Fibroblast of peridontal ligament (primary cell): ENCODE data around the gene ABCB4.

Experiments
- DNase-seq: peaks from one replicate; pipeline ENCODE4 v3.0.0-alpha.2; 2010; ENCODE audit errors: extremely low read depth

ABCB4 gene

GRCh38 chr7:87475359-87476178, at the start of gene ABCB4:
ABCB4 (minus strand) TSS chr7:87475680; CDS start chr7:87475465, 215 bp downstream.
- DNase-seq: no peak

- no peak for DNase-seq
Measured at GRCh38 chr7:87518735-87519134, 43.3 kb upstream of the ABCB4 start.

DNA sequence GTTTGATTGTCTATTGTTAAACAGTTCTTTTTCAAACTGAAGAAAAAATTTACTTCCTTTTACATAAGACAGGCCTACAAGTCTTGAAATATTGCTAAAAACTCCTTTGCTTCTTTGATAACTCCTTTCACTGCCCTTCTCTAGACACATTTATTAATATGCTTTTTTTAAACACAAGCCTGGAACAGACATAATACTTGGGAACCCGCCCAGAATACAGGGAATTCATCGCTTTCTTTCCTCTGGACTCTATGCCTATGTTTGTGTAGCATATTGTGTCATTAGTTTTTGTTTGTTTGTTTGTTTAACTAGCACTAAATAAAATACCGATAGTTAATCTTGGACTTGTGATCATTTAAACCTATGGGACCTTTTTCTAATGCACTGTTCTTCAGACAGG, 42.4 kb upstream of the ABCB4 start:
- DNase-seq: no peak

DNA sequence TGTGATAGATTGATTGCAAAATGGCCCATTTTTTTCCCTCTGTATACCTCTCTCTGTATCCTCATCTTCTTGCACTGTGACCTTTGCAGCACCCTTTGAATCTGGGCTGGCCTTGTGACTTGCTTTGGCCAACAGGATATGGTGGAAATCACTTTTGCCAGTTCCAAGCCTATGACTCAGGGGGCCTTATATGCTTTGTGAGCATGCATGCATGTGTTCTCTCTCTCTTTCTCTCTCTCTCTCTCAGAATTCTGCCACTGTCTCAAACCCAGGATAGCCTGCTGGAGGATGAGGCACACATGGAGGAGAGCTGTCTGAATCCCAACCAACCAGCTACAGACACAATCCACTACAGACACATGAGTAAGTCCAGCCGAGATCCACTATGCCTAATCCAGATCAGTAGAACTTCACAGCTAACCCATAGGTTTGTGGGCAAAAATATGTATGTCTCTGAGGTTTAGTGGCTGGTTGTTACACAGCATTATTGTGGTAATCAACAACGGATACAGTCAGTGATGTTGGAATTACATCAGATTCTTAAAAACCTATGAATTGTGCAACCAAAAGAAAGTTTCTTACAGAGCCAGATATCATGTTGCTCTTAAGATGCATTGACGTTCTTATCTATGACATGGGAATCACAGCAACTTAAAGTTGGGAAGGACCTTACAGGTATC, 41.8 kb upstream of the ABCB4 start:
- DNase-seq: peak; percentile 67

GRCh38 chr7:87513735-87514335, 38.4 kb upstream of the ABCB4 start:
- DNase-seq: no peak

DNA sequence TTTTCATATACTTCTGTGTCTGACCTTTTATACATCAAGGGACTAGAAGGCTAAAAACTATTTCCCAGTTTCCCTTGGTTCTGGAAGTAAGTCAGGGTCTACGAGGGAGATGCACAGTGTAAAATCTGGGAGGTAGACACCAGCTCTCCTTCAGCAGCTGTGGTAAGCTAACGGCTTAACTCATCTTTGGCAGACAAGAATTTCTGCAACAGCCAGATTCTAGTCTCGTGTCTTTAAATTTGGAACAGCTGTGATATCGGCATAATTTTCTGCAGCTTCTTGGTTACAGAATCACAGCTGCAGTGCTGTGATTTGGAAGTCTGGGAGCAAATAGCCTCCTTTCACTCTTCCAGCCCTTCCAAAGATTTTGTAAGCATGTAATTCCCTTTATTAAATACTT, 37.4 kb upstream of the ABCB4 start:
- DNase-seq: peak; percentile 16

GRCh38 chr7:87511510-87511909, 36.0 kb upstream of the ABCB4 start:
- DNase-seq: no peak

- no peak for DNase-seq
Measured at GRCh38 chr7:87510411-87510875, 35.0 kb upstream of the ABCB4 start.

DNA sequence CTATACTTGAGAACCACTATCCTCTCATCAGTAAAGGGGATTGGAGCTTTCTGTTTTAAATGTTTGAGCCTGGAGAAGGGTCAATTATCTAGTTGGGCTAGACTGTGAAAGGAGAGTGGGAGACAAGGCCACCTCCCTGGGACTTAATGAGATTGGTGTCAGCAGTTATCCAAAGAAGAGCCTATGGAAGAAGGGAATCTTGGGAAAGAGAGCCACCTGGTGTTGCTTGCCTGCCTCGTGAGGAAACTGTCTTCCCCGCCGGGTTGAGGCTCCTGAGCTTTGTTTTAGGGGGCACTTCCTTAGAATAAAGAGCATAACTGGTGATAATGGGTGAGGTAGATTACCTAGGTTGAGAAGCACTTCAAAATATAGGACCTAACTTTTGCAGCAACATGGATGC, 32.0 kb upstream of the ABCB4 start:
- DNase-seq: no peak

DNA sequence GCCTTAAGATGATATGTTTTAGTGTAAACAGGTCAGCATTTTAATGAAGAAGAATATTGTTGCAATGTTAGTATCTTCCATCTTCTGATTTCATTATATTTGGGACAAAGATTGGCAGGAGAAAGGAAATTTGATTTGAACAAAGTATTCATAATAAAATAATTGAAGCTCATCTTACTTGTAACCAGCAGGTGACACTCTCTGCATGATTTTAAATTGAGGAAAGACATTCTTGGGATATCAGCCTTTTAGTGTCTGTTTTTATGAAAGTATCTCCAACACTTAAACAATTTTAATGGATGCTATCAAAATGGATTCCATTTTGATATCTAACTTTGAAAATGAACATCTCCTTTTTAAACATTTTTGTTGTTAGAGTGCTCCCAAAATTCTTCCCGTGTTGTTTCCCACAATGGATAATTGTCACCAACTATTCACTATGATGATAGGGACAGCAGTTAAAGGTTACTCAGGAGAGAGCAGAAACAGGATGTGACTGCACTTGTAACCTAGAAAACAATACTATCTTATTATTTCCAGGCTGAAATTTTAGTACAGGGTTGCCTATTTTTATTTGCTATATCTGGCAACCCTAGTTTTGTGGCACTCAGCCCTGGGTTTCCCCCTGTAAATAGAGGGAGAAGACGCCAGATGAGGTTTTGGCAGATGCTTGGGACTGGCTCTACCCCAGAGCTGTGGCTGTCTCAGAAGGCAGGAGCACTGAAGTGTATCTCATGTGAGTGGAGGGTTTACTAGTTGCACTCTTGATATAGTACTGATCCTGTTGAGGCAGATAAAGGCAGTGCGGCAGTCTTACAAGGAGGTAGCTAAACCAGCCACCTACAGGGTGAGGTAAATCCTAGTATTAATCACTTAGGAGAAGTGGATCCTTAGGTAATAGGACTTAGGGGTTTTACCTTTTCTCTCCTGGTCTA, 31.0 kb upstream of the ABCB4 start:
- peak; percentile 63 for DNase-seq

- DNase-seq: no peak
Measured at GRCh38 chr7:87505557-87506245, 30.2 kb upstream of the ABCB4 start.

GRCh38 chr7:87505122-87505521, 29.6 kb upstream of the ABCB4 start:
- peak; percentile 9 for DNase-seq

- DNase-seq: no peak
Measured at GRCh38 chr7:87499494-87499893, 24.0 kb upstream of the ABCB4 start.

DNA sequence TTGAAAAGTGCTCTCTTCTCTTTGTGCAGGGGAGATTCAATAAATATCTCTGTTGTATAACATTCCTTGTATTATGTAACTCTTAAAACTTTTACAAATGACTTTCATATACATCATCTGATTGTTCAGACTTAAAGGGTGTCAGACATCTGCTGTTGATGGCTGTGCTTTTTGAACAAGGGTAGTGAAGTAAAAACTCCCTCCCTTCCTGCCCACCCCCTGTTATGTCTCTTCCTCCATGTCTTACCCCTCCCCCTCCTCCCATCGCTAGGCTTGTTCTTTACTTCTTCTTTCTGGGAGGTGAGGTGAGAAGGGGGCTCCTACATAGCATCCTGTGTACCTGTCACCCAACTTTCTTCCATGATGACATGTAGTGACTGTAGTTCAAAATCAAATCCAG, 23.4 kb upstream of the ABCB4 start:
- no peak for DNase-seq

- no peak for DNase-seq
Measured at GRCh38 chr7:87497482-87497881, 22.0 kb upstream of the ABCB4 start.

- DNase-seq: no peak
Measured at GRCh38 chr7:87495366-87495765, 19.9 kb upstream of the ABCB4 start.

DNA sequence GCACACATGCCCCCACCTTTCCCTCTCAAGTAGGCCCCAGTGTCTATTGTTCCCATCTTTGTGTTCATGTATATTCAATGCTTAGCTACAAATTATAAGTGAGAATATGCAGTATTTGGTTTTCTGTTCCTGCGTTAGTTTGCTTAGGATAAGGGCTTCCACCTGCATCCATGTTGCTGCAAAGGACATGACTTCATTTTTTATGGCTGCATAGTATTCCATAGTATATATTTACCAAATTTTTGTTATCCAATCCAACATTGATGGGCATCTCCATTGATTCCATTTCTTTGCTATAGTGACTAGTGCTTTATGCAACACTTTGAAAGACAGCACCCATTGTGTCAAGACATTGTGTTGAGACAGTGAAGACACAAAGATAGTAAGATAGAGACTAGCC, 19.0 kb upstream of the ABCB4 start:
- no peak for DNase-seq

DNA sequence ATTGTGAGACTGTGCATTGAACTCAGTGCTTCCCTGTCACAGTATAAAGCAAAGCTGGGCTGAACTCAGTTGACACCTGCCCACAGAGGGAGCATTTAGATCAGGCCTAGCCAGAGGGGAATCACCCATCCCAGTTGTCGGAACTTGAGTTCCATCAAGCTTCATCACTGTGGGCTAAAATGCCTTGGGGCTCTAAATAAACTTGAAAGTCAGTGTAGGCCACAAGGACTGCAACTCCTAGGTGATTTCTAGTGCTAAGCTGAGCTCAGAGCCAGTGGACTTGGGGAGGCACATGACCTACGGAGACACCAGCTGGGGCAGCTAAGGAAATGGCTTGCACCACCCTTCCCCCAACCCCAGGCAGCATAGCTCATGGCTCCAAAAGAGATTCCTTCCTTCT, 7.7 kb upstream of the ABCB4 start:
- DNase-seq: no peak

GRCh38 chr7:87482115-87482514, 6.6 kb upstream of the ABCB4 start:
- no peak for DNase-seq

DNA sequence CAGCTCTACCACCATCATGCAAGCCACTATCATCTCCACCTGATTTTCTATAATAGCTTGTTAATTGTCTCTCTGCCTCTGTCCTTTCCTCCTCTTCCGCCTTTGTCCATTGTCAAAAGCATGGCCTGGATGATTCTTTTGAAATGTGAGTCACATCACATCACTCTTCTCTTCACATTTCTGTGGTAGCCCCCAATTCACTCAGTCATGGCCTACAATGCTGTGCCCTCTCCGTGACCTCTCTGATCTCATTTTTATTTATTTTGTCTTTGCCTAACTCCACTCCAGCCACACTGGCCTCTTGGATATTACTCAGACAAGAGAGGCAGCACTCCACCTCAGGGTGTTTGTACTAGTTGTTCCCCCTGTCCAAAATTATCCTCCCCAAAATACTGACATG, 4.9 kb upstream of the ABCB4 start:
- peak; percentile 8 for DNase-seq

GRCh38 chr7:87479951-87480350, 4.5 kb upstream of the ABCB4 start:
- DNase-seq: no peak
